SW 1271 (cell line): ENCODE measurements around the gene SPINT3.
"Not testable (repeated sequence)": the region's sequence is repeated elsewhere in the genome, so short reads cannot be mapped to it uniquely, and the experiment has no call there.

Source experiments
- DNase-seq, 2 experiments: peaks; one replicate each; lab custom pipeline; 2025; lab: John Stamatoyannopoulos, UW

The SPINT3 gene

DNA sequence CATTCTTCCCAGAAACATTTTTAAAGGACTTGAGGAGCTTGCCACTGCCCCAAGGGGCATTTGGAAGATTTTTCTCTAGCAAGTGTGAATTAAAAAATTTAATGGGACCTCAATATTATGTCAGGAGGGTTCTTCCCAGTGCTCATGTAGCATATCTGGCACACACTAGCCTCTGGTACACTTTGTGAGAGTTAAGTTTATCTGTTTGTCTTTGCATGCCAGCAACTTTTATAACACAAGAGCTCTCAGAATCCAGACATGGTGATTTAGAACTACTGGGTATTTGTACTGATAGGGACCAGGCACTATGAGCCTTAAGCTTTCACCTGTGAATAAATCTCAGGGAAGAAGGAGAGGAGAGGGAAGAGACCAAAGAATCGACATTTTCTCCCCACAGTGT lies 12.9 kb downstream of the SPINT3 start:
- no peak for DNase-seq

GRCh38 chr20:45501600-45501999 lies 13.8 kb downstream of the SPINT3 start:
- DNase-seq, result no peak

DNA sequence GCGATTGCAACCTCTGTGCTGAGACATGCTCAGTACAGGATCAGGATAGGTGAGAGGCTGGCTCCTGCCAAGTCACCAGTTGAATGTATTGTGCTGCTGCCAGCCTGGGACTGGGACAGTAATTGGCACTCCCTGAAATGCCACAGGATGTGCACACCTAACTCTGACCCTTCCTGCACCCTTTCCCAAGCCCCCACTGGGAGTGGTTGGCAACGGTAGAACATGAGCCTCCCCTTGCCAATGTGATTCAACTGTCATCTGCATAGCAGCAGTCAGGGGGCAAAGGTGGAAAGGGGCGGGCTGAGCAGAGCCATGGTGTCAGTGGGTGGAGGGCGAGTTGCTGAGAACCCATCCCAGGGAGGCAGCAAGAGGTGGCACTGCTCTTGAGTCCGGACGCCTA lies 15.4 kb downstream of the SPINT3 start:
- no peak for DNase-seq

GRCh38 chr20:45497971-45498494 lies 17.4 kb downstream of the SPINT3 start:
- no peak for DNase-seq

- no peak for DNase-seq
These were observed 19.3 kb downstream of the SPINT3 start for GRCh38 chr20:45496166-45496565.

GRCh38 chr20:45495501-45495941 lies 19.9 kb downstream of the SPINT3 start:
- DNase-seq, result no peak

- DNase-seq, result peak in 1 of 2 experiments; percentile 17
These were observed 26.3 kb downstream of the SPINT3 start for GRCh38 chr20:45489083-45489531.

DNA sequence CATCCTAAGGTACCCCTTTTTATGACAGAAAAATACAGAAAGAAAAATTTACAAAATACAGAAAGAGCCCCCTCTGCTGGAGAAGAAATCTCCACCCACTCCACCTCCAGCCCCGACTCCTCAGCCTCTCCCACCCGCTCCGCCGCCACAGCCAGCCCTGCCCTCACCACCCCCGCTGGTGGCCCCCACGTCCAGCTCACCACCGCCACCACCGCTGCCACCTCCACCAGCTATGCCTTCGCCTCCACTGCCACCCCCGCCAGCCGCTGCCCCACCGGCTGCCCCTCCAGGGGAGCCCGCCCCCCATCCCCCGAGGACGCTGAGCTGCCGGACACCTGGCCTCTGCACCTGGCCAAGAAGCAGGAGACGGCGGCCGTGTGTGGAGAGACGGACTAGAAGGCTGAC lies 28.2 kb downstream of the SPINT3 start:
- no peak for DNase-seq

DNA sequence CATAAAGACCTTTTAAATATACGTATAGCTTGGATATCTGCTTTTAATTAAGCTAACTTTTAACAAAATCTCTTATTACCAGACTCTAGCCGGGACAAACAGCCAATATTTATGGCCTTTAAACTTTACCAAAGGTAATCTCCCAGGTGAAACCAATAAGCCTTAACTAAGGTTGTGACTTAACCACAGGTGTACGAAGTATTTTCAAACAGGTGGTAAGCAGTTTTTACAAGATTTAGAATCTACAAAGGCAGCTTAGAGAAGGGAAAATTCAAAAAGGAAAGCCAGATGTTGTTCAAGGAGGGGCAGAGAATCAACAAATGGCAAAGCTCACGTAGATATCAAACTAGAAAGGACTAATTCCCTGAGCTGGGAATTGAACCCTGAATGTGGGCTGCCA lies 30.0 kb downstream of the SPINT3 start:
- no peak for DNase-seq

GRCh38 chr20:45484676-45485075 lies 30.7 kb downstream of the SPINT3 start:
- DNase-seq, result no peak

DNA sequence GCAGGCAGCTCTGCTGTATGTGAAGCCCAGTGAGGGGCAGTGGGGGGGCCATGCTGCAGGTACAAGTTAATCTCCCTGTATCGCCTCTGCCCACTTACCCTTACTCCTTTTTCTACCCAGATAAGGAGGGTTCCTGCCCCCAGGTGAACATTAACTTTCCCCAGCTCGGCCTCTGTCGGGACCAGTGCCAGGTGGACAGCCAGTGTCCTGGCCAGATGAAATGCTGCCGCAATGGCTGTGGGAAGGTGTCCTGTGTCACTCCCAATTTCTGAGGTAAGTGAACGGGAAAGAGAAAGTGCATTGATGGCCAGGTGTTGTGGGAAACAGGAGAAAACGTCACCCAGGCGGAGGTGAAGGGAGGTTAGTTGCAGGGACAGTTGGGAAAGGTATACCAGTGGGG lies 35.6 kb downstream of the SPINT3 start:
- no peak for DNase-seq

DNA sequence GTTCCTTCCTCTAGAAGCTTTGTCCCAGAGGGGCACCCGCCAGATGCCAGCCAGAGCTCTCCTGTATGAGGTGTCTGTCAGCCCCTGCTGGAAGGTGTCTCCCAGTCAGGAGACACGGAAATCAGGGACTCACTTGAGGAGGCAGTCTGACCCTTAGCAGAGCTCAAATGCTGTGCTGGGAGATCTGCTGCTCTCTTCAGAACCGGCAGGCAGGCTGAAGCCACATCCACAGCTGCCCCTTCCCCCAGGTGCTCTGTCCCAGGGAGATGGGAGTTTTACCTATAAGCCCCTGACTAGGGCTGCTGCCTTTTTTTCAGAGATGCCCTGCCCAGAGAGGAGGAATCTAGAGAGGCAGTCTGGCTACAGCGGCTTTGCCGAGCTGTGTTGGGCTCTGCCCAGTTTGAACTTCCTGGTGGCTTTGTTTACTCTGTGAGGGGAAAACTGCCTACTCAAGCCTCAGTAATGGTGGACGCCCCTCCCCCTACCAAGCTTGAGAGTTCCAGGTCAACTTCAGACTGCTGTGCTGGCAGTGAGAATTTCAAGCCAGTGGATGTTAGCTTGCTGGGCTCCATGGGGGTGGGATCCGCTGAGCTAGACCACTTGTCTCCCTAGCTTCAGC lies 37.8 kb downstream of the SPINT3 start:
- DNase-seq, result not testable (repeated sequence)

GRCh38 chr20:45472286-45472685 lies 43.1 kb downstream of the SPINT3 start:
- not testable (repeated sequence) for DNase-seq

- DNase-seq, result no peak
These were observed 44.5 kb downstream of the SPINT3 start for GRCh38 chr20:45470937-45471336.

DNA sequence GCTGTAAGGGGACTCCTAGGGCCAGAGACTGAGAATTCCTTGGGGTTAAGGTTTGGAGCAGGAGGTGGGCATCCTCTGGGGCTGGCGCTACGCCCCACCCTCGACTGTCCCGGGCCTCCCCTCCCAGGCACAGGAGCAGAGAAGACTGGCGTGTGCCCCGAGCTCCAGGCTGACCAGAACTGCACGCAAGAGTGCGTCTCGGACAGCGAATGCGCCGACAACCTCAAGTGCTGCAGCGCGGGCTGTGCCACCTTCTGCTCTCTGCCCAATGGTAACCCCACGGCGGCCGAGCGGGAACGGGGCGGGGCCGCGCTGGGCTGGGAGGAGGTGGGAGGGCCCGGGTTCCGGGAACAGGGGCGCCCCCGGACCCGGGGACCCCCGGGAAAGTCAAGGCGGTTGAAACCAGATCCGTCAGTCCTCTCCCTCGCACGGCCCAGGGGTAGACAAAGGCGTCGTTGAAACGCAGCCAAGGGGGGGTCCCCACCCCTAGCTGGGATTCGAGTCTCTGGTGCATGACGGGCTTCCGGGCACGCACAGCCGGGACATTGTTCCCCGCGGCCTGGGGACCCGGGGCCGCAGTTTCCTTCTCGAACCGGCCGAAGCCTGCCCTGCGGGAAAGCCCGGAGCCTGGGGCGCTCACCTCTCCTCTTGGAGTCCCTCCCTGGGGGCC lies 45.0 kb downstream of the SPINT3 start:
- no peak for DNase-seq

- no peak for DNase-seq
These were observed 45.8 kb downstream of the SPINT3 start, which contains the start of gene WFDC2 for GRCh38 chr20:45469336-45470261. Gene WFDC2 (plus strand): TSS chr20:45469753. CDS start chr20:45469782, 29 bp downstream.

DNA sequence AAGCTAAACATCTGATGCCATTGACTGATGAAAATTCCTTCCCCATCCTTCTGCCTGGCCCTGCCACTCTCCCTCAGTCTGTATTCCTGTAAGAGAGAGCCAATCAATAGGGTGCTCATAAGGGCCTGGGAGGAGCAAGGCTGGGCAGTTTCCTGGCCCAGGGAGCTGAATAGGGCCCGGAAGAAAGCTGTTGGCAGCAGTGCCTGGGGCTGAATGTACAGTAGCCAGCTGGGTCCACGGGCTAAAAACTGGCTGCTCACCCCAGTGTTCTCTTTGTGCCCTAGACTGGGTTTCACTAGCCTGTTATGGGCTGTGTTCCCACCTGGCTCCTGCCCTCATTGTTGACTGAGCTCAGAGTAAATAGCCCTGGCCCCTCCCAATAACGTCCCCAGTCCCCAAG lies 47.6 kb downstream of the SPINT3 start:
- no peak for DNase-seq

- DNase-seq, result no peak
These were observed 48.2 kb downstream of the SPINT3 start for GRCh38 chr20:45467172-45467571.

- no peak for DNase-seq
These were observed 49.7 kb downstream of the SPINT3 start for GRCh38 chr20:45465491-45466266.

DNA sequence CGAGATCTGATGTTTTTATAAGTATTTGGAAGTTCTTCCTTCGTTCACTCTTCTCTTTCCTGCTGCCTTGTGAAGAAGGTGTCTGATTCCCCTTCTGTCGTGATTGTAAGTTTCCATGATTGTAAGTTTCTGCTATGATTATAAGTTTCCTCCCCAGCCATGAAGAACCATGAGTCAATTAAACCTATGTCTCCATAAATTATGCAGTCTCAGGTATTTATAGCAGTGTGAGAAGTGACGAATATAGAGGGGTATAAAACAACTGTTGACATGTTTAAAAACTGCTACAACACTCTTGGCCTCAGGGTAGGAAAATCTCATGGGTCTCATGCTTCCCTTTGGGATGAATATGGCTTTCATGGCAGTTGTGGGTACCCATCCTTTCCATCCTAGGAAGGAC lies 51.7 kb downstream of the SPINT3 start:
- DNase-seq, result no peak

- DNase-seq, result no peak
These were observed 52.5 kb downstream of the SPINT3 start for GRCh38 chr20:45462711-45463509.
